Vagina (tissue), 2 donors: Measurements from ENCODE around the gene GALNTL6. TPM values are rescaled to one million over a fixed set of nuclear protein-coding genes. Genes with fewer than 3 reads are reported as not detected.
"Not testable (repeated sequence)": the region's sequence is repeated elsewhere in the genome, so short reads cannot be mapped to it uniquely, and the experiment has no call there.

Experiments used
- DNase-seq, 2 donors: peaks; one replicate each; pipeline ENCODE4 v3.0.0-alpha.2; 2017; ENCODE audit errors: extremely low spot score in 2 of 2
- H3K27ac ChIP-seq: fragments of 200-600 bp; sonication (generic); one replicate; pipeline ENCODE4 v1.5.1; 2019
- H3K27me3 ChIP-seq: fragments of 200-600 bp; sonication (generic); one replicate; pipeline ENCODE4 v1.5.1; 2019
- H3K36me3 ChIP-seq, 2 donors: fragments of 200-600 bp; sonication (generic); one replicate each; pipeline ENCODE4 v1.5.1; 2017 to 2019
- H3K4me1 ChIP-seq: fragments of 200-600 bp; sonication (generic); one replicate; pipeline ENCODE4 v1.5.1; 2019
- H3K4me3 ChIP-seq, 2 donors: fragments of 200-600 bp; sonication (generic); 1 replicate in 1 of 2; 2 replicates in 1 of 2; pipeline ENCODE4 v1.5.1; 2016 to 2019
- H3K9me3 ChIP-seq: fragments of 200-600 bp; sonication (generic); one replicate; pipeline ENCODE4 v1.5.1; 2019
- POLR2A ChIP-seq, 2 donors: fragments of 450-650 bp; IDR thresholded peaks; one replicate each; pipeline ENCODE4 v1.6.1; 2017; ENCODE audit warnings: antibody characterized with exemption in 2 of 2, mild to moderate bottlenecking in 2 of 2, moderate library complexity in 2 of 2
- POLR2AphosphoS5 ChIP-seq, 2 donors: sonication (generic); formaldehyde crosslinking; IDR thresholded peaks; one replicate each; pipeline ENCODE4 v1.9.0; 2017; ENCODE audit warnings: antibody characterized with exemption in 2 of 2, mild to moderate bottlenecking in 2 of 2, low read depth in 1 of 2; ENCODE audit not compliant: insufficient read depth in 1 of 2
- intact Hi-C: fragments of 100-400 bp; cut with DNase I; formaldehyde crosslinking; loops from one replicate; pipeline ENCODE4 v1.15.1; 2023
- total RNA-seq: library from RNA; depleted of rRNA; stranded (reverse); fragments of >200 nt; gene quantifications from one replicate; pipeline ENCODE4 v1.2.3, GENCODE V29; 2016
- TF ChIP-seq, protein P1 (sequence below), 3 experiments: fragments of 450-650 bp in 2 of 3; fragments of 200-600 bp in 1 of 3; sonication (generic) in 1 of 3; IDR thresholded peaks; one replicate each; pipeline ENCODE4 v1.5.1; 2017 to 2019; ENCODE audit warnings: antibody characterized with exemption in 3 of 3, mild to moderate bottlenecking in 2 of 3, moderate library complexity in 2 of 3

GALNTL6 gene
- total RNA-seq, 1 donor from 2014 or later, result 0.74 TPM

DNA sequence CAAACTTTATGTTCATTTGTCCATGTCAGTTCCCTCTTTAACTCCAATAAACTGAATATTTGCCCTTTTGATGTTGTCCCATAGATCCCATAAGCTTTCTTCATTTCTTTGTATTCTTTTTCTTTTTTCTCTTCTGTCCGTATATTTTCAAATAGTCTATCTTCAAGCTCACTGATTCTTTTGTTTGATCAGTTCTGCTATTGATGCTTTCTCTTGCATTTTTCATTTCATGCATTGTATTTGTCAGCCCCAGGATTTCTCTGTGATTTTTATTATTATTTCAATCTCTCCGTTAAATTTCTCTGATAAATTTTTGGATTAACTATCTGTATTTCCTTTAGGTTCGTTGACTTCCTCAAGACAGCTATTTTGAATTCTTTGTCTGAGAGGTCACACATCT, 1082.5 kb downstream of the GALNTL6 start:
- TF ChIP-seq, protein P1, sequence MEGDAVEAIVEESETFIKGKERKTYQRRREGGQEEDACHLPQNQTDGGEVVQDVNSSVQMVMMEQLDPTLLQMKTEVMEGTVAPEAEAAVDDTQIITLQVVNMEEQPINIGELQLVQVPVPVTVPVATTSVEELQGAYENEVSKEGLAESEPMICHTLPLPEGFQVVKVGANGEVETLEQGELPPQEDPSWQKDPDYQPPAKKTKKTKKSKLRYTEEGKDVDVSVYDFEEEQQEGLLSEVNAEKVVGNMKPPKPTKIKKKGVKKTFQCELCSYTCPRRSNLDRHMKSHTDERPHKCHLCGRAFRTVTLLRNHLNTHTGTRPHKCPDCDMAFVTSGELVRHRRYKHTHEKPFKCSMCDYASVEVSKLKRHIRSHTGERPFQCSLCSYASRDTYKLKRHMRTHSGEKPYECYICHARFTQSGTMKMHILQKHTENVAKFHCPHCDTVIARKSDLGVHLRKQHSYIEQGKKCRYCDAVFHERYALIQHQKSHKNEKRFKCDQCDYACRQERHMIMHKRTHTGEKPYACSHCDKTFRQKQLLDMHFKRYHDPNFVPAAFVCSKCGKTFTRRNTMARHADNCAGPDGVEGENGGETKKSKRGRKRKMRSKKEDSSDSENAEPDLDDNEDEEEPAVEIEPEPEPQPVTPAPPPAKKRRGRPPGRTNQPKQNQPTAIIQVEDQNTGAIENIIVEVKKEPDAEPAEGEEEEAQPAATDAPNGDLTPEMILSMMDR (IDR thresholded peaks at IDR 0.05), result no peak
- no peak for TF ChIP-seq POLR2AphosphoS5 (IDR thresholded peaks at IDR 0.05; ENCODE audit: insufficient read depth in 1 of 2, low read depth in 1 of 2)
- TF ChIP-seq POLR2A (IDR thresholded peaks at IDR 0.05), result no peak
- intact Hi-C loops, result no loop called here
- no peaks in the 10 kb centered on the region for H3K27me3 ChIP-seq
- H3K36me3 ChIP-seq, result no peaks in the 10 kb centered on the region
- no peak overlapping the region for H3K4me3 ChIP-seq
- H3K4me1 ChIP-seq, result no peaks in the 10 kb centered on the region
- DNase-seq, result no peak
- H3K9me3 ChIP-seq, result no peaks in the 10 kb centered on the region
- H3K27ac ChIP-seq, result no peak overlapping the region

DNA sequence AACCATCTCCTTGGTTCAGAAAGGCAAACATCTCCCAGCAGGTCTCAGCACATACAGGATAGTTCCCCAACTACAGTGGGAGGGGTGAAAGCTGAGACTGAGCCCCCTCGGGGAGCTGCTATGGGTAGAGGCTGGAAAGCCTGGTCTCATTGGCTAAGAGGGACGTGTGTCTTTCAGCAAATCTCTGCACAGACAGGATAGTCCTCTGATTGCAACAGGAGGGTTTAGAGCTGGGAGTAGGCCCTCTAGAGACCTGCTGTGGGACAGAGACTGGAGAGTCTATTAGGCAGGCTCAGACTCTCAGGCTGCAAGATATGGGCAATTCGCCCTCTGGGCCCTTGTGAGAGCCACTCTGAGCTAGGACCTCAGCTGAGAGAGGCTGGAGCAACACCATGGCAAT, 1083.8 kb downstream of the GALNTL6 start:
- Histone ChIP-seq H3K36me3 (no peaks in the 10 kb centered on the region), H3K27ac (no peak overlapping the region), H3K4me1 (no peaks in the 10 kb centered on the region), H3K9me3 (no peaks in the 10 kb centered on the region), H3K4me3 (no peak overlapping the region), H3K27me3 (no peaks in the 10 kb centered on the region)
- no peak for DNase-seq
- intact Hi-C loops, result no loop called here
- TF ChIP-seq POLR2AphosphoS5 (IDR thresholded peaks at IDR 0.05; ENCODE audit: insufficient read depth in 1 of 2, low read depth in 1 of 2) (no peak), POLR2A (IDR thresholded peaks at IDR 0.05) (no peak)
- TF ChIP-seq, protein P1 (IDR thresholded peaks at IDR 0.05), result no peak

DNA sequence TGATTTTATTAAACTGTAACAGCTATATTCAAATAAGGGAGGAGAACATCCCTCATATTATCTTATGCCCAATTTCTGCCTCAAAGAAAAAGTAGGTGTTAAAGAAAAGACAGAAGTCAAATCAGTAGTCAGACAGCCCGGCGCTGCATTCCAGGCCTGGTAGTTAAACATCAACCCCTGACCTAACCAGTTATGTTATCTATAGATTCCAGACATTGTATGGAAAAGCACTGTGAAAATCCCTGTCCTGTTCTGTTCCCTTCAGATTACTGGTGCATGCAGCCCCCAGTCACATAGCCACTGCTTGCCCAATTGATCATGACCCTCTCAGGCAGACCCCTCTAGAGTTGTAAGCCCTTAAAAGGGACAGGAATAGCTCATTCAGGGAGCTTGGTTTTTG, 1085.5 kb downstream of the GALNTL6 start:
- TF ChIP-seq, protein P1 (IDR thresholded peaks at IDR 0.05), result no peak
- no peak for TF ChIP-seq POLR2AphosphoS5 (IDR thresholded peaks at IDR 0.05; ENCODE audit: insufficient read depth in 1 of 2, low read depth in 1 of 2)
- TF ChIP-seq POLR2A (IDR thresholded peaks at IDR 0.05), result no peak
- DNase-seq, result no peak

DNA sequence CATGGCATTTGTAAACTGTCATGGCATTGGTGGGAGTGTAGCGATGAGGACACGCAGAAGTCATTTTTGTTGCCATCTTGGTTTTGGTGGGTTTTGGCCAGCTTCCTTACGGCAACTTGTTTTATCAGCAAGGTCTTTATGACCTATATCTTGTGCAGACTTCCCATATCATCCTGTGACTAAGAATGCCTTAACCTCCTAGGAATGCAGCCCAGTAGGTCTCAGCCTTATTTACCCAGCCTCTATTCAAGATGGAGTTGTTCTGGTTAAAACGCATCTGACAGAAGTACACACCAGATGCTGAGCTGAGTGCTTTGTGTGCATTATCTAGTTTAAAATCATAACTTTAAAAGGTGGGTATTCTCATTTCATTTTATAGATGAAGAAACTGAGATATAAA, 1086.7 kb downstream of the GALNTL6 start:
- TF ChIP-seq, protein P1 (IDR thresholded peaks at IDR 0.05), result no peak
- no peak for TF ChIP-seq POLR2A (IDR thresholded peaks at IDR 0.05)
- TF ChIP-seq POLR2AphosphoS5 (IDR thresholded peaks at IDR 0.05; ENCODE audit: insufficient read depth in 1 of 2, low read depth in 1 of 2), result no peak
- DNase-seq, result no peak
- H3K9me3 ChIP-seq, result no peaks in the 10 kb centered on the region
- no peaks in the 10 kb centered on the region for H3K27me3 ChIP-seq
- no peaks in the 10 kb centered on the region for H3K4me1 ChIP-seq
- no peak overlapping the region for H3K4me3 ChIP-seq
- H3K36me3 ChIP-seq, result no peaks in the 10 kb centered on the region
- no peak overlapping the region for H3K27ac ChIP-seq
- intact Hi-C loops, result no loop called here

More for the DNA sequence above, 1085.5 kb downstream of the GALNTL6 start:
- Histone ChIP-seq H3K27me3 (no peaks in the 10 kb centered on the region), H3K9me3 (no peaks in the 10 kb centered on the region), H3K36me3 (no peaks in the 10 kb centered on the region), H3K4me3 (no peak overlapping the region), H3K4me1 (no peaks in the 10 kb centered on the region), H3K27ac (no peak overlapping the region)
- intact Hi-C loops, result no loop called here

DNA sequence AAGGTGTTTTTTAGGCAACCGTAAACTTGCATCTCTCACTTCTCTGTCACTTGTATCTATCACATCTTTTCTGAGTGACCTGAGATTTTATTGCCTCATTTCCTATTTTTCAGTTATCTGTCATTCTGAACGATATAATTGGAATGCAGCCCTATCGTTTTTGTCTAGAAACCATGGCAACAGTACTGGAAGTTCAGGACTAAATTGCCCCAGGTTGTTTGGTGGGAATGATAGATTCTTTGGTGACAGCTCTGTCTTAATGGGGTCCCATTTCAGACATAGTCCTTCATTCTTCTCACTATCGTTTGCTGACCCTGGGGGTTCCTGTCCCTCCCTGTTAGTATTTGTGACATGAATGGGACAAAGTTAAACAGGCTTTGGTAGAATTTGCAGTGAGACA, 1087.7 kb downstream of the GALNTL6 start:
- no peak for DNase-seq
- Histone ChIP-seq H3K27ac (no peak overlapping the region), H3K4me1 (no peaks in the 10 kb centered on the region), H3K4me3 (no peak overlapping the region), H3K27me3 (no peaks in the 10 kb centered on the region), H3K9me3 (no peaks in the 10 kb centered on the region), H3K36me3 (no peaks in the 10 kb centered on the region)
- intact Hi-C loops, result no loop called here
- TF ChIP-seq POLR2A (IDR thresholded peaks at IDR 0.05), result no peak

DNA sequence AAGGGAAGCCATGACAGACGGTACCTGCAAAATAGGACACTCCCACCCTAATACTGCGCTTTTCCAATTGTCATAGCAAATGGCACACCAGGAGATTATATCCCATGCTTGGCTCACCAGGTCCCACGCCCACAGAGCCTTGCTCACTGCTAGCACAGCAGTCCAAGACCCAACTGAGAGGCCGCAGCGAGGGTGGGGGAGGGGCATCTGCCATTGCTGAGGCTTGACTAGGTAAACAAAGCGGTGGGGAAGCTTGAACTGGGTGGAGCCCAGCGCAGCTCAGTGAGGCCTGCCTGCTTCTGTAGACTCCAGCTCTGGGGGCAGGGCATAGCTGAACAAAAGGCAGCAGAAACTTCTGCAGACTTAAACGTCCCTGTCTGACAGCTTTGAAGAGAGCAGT, 1099.3 kb downstream of the GALNTL6 start:
- H3K4me3 ChIP-seq, H3K27me3 ChIP-seq, H3K9me3 ChIP-seq, H3K36me3 ChIP-seq, intact Hi-C loops, DNase-seq, H3K4me1 ChIP-seq, H3K27ac ChIP-seq: not testable (repeated sequence)

DNA sequence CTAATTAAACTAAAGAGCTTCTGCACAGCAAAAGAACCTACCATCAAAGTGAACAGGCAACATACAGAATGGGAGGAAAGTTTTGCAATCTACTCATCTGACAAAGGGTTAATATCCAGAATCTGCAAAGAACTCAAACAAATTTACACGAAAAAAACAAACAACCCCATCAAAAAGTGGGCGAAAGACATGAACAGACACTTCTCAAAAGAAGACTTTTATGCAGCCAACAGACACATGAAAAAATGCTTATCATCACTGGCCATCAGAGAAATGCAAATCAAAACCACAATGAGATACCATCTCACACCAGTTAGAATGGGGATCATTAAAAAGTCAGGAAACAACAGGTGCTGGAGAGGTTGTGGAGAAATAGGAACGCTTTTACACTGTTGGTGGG, 1104.2 kb downstream of the GALNTL6 start:
- H3K4me3 ChIP-seq, H3K36me3 ChIP-seq, H3K4me1 ChIP-seq, H3K27me3 ChIP-seq, H3K9me3 ChIP-seq, intact Hi-C loops, DNase-seq, H3K27ac ChIP-seq: not testable (repeated sequence)
